Measurements from ENCODE around the gene NPRL2.

NPRL2 gene

DNA sequence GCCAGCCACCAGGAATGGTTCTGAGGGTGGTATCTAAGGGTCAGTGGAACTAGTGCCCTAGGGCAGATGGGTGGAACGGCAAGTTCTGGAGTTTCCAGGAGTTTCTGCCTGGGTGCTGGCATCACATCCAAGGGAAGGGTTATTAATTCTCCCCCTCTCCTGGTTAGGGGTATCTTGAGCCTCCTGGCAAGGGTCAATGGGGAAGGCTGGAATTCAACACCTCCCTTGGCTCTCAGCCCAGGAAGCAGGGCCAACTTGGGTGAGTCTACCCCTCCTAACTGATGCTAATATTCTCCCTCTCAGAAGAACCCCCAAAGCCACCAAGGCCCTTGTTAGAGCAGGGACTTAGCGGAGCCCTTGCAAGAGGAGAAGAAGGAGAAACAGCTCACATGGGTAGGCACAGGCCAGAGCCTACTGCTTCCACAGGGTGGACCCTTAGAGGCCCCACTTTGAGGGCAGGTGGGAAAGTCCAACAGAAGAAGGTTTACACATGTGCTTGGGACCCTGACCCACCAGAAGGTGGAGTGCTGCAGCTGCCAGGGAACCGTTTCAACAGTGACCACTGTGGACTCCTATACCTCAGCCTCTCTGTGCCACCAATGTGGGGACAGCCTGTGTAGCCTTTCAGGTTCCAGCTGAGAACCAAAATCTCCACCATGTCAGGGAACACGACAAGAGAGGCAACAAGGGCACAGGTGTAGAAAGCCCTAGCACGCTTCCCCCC lies 5.4 kb upstream of the NPRL2 start:
- no peak overlapping the region for H3K56ac ChIP-seq (ENCODE audit: low read length)
- WGBS (ENCODE audit: extremely low coverage, insufficient coverage, low lambda C conversion rate) = no CpG with 5 or more reads among the region's 5 CpGs
- no peak overlapping the region for H3K9ac ChIP-seq (ENCODE audit: low read length)
- H3K79me2 ChIP-seq (ENCODE audit: control insufficient read depth, insufficient read depth, low read length) = peaks cover 17% of the 10 kb centered on the region
- H3K4me2 ChIP-seq (ENCODE audit: low read length) = no peak overlapping the region
- H2AK5ac ChIP-seq (ENCODE audit: low read length) = no peak overlapping the region
- no peaks in the 10 kb centered on the region for H3K27me3 ChIP-seq (ENCODE audit: insufficient read depth, low read length, poor library complexity)
- H3K18ac ChIP-seq (ENCODE audit: low read length) = no peak overlapping the region
- H2BK15ac ChIP-seq (replicated peaks; ENCODE audit: low read depth) = no peak overlapping the region
- H3K36me3 ChIP-seq (ENCODE audit: control insufficient read depth, insufficient read depth, low read length) = peaks cover 3% of the 10 kb centered on the region
- H4K8ac ChIP-seq (ENCODE audit: low read depth, low read length) = no peak overlapping the region
- no peak overlapping the region for H2BK5ac ChIP-seq (ENCODE audit: low read length)
- H4K5ac ChIP-seq (ENCODE audit: low read length) = no peak overlapping the region
- no peak overlapping the region for H2BK120ac ChIP-seq (ENCODE audit: low read depth, low read length)
- H3K4me3 ChIP-seq (ENCODE audit: low read length) = no peak overlapping the region
- no peak overlapping the region for H3K4ac ChIP-seq (ENCODE audit: low read depth, low read length)
- no peak overlapping the region for H3K23ac ChIP-seq (ENCODE audit: low read length)
- DNase-seq = no peak
- no peak overlapping the region for H3K27ac ChIP-seq (ENCODE audit: low read depth, low read length)
- peaks cover 28% of the 10 kb centered on the region for H3K79me1 ChIP-seq (ENCODE audit: low read length)
- peaks cover 21% of the 10 kb centered on the region for H3K4me1 ChIP-seq (ENCODE audit: control insufficient read depth, low read depth, low read length)

DNA sequence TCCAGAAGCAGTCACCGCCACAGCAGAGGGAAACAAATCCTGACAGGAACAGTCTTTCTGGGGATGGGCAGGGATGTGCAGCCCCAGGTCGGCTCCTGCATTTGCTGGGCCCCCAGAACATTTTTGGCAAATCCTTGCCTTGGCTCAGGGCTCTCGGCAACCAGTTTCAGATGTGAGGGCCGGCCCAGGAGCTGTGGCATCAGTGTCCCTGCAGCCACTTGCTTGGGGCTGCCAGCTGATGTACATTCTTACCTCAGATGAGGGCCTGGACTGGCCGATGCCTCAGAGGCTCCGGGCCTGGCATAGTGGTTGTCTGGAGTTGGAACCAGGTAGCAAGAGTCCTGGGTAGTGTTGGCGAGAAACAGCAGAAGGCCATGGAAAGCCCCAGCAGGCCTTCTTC lies 4.3 kb upstream of the NPRL2 start:
- no peak overlapping the region for H2BK120ac ChIP-seq (ENCODE audit: low read depth, low read length)
- H3K23ac ChIP-seq (ENCODE audit: low read length) = no peak overlapping the region
- H3K4me3 ChIP-seq (ENCODE audit: low read length) = no peak overlapping the region
- H3K36me3 ChIP-seq (ENCODE audit: control insufficient read depth, insufficient read depth, low read length) = peaks cover 3% of the 10 kb centered on the region
- no peak overlapping the region for H3K9ac ChIP-seq (ENCODE audit: low read length)
- H3K4ac ChIP-seq (ENCODE audit: low read depth, low read length) = no peak overlapping the region
- H3K18ac ChIP-seq (ENCODE audit: low read length) = no peak overlapping the region
- H3K4me1 ChIP-seq (ENCODE audit: control insufficient read depth, low read depth, low read length) = peaks cover 26% of the 10 kb centered on the region
- no peak overlapping the region for H3K56ac ChIP-seq (ENCODE audit: low read length)
- H2BK5ac ChIP-seq (ENCODE audit: low read length) = no peak overlapping the region
- H3K27ac ChIP-seq (ENCODE audit: low read depth, low read length) = no peak overlapping the region
- no peak overlapping the region for H2BK15ac ChIP-seq (replicated peaks; ENCODE audit: low read depth)
- H3K27me3 ChIP-seq (ENCODE audit: insufficient read depth, low read length, poor library complexity) = no peaks in the 10 kb centered on the region
- DNase-seq = no peak
- H4K8ac ChIP-seq (ENCODE audit: low read depth, low read length) = no peak overlapping the region
- H3K79me1 ChIP-seq (ENCODE audit: low read length) = peaks cover 28% of the 10 kb centered on the region
- H2AK5ac ChIP-seq (ENCODE audit: low read length) = no peak overlapping the region
- H4K5ac ChIP-seq (ENCODE audit: low read length) = no peak overlapping the region
- no CpG with 5 or more reads among the region's 7 CpGs for WGBS (ENCODE audit: extremely low coverage, insufficient coverage, low lambda C conversion rate)
- H3K4me2 ChIP-seq (ENCODE audit: low read length) = no peak overlapping the region
- H3K79me2 ChIP-seq (ENCODE audit: control insufficient read depth, insufficient read depth, low read length) = peaks cover 17% of the 10 kb centered on the region

DNA sequence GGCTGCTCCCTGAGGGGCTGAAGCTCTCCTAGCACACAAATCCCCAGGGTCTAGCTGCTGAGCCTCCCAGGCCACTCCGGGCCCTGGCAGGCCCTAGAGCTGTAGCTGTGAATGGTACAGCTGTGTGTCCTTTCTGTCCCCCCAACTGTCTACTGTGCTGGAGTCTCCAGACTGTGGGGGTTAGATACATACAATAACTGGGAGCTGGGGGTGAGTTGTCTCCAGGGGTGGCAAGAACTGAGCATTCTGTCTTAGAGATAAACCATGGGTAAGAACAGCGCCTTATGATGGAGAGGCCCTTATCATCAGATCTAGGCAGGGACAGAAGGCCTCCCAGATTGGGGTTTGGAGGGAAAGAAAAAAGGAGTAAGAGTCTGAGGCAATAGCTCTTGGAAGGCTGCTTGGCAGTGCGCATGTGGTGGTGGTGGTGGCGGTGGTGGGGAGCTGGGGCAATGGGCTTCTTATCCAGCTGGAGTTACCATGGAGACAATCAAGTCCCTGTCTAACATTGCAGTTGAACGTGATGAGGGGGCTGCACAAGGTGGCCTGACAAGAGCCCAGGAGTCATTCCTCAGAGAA lies 3.7 kb upstream of the NPRL2 start:
- no peak for DNase-seq
- Histone ChIP-seq H3K27me3 (ENCODE audit: insufficient read depth, low read length, poor library complexity) (no peaks in the 10 kb centered on the region), H3K4me1 (ENCODE audit: control insufficient read depth, low read depth, low read length) (peaks cover 23% of the 10 kb centered on the region), H2AK5ac (ENCODE audit: low read length) (no peak overlapping the region), H3K56ac (ENCODE audit: low read length) (no peak overlapping the region), H3K4me3 (ENCODE audit: low read length) (no peak overlapping the region), H4K5ac (ENCODE audit: low read length) (no peak overlapping the region), H3K27ac (ENCODE audit: low read depth, low read length) (no peak overlapping the region), H2BK5ac (ENCODE audit: low read length) (no peak overlapping the region), H2BK15ac (replicated peaks; ENCODE audit: low read depth) (no peak overlapping the region), H3K36me3 (ENCODE audit: control insufficient read depth, insufficient read depth, low read length) (peaks cover 3% of the 10 kb centered on the region), H2BK120ac (ENCODE audit: low read depth, low read length) (no peak overlapping the region), H3K23ac (ENCODE audit: low read length) (no peak overlapping the region), H3K79me2 (ENCODE audit: control insufficient read depth, insufficient read depth, low read length) (peaks cover 17% of the 10 kb centered on the region), H3K4ac (ENCODE audit: low read depth, low read length) (no peak overlapping the region), H4K8ac (ENCODE audit: low read depth, low read length) (no peak overlapping the region), H3K9ac (ENCODE audit: low read length) (no peak overlapping the region), H3K79me1 (ENCODE audit: low read length) (peaks cover 28% of the 10 kb centered on the region), H3K18ac (ENCODE audit: low read length) (no peak overlapping the region), H3K4me2 (ENCODE audit: low read length) (no peak overlapping the region)
- WGBS (ENCODE audit: extremely low coverage, insufficient coverage, low lambda C conversion rate) = no CpG with 5 or more reads among the region's 5 CpGs

DNA sequence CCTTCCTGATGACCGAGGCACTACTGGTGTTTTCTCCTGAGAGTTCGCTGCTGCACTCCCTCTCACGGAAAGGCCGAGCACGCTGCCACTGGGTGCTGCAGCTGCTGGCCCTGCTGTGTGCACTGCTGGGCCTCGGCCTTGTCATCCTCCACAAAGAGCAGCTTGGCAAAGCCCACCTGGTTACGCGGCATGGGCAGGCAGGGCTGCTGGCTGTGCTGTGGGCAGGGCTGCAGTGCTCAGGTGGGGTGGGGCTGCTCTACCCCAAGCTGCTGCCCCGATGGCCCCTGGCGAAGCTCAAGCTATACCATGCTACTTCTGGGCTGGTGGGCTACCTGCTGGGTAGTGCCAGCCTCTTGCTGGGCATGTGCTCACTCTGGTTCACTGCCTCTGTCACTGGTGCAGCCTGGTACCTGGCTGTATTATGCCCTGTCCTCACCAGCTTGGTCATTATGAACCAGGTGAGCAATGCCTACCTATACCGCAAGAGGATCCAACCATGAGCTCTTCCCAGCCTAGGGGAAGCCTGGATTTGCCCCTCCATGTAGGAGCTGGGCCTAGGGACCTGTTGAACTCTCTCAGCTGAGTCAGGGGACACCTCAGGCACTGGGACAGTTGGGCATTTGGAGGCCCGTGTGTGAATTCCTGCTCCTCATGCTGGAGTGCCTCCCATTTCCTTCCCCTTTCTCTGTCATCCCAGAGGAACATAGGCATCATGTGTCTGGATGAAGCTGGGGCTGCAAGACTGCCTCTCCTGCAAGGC lies 2.9 kb upstream of the NPRL2 start:
- H2BK5ac ChIP-seq (ENCODE audit: low read length) = no peak overlapping the region
- peaks cover 23% of the 10 kb centered on the region for H3K79me1 ChIP-seq (ENCODE audit: low read length)
- peaks cover 13% of the 10 kb centered on the region for H3K79me2 ChIP-seq (ENCODE audit: control insufficient read depth, insufficient read depth, low read length)
- no peak overlapping the region for H4K8ac ChIP-seq (ENCODE audit: low read depth, low read length)
- no peak overlapping the region for H3K23ac ChIP-seq (ENCODE audit: low read length)
- no peak overlapping the region for H3K56ac ChIP-seq (ENCODE audit: low read length)
- H3K4me1 ChIP-seq (ENCODE audit: control insufficient read depth, low read depth, low read length) = peaks cover 22% of the 10 kb centered on the region
- peaks cover 3% of the 10 kb centered on the region for H3K36me3 ChIP-seq (ENCODE audit: control insufficient read depth, insufficient read depth, low read length)
- H4K5ac ChIP-seq (ENCODE audit: low read length) = no peak overlapping the region
- H3K4me3 ChIP-seq (ENCODE audit: low read length) = no peak overlapping the region
- H3K27me3 ChIP-seq (ENCODE audit: insufficient read depth, low read length, poor library complexity) = no peaks in the 10 kb centered on the region
- no peak overlapping the region for H2BK120ac ChIP-seq (ENCODE audit: low read depth, low read length)
- WGBS (ENCODE audit: extremely low coverage, insufficient coverage, low lambda C conversion rate) = no CpG with 5 or more reads among the region's 12 CpGs
- no peak overlapping the region for H3K4me2 ChIP-seq (ENCODE audit: low read length)
- no peak overlapping the region for H2BK15ac ChIP-seq (replicated peaks; ENCODE audit: low read depth)
- no peak overlapping the region for H3K18ac ChIP-seq (ENCODE audit: low read length)
- DNase-seq = no peak
- H3K9ac ChIP-seq (ENCODE audit: low read length) = no peak overlapping the region
- no peak overlapping the region for H3K4ac ChIP-seq (ENCODE audit: low read depth, low read length)
- no peak overlapping the region for H3K27ac ChIP-seq (ENCODE audit: low read depth, low read length)
- H2AK5ac ChIP-seq (ENCODE audit: low read length) = no peak overlapping the region

DNA sequence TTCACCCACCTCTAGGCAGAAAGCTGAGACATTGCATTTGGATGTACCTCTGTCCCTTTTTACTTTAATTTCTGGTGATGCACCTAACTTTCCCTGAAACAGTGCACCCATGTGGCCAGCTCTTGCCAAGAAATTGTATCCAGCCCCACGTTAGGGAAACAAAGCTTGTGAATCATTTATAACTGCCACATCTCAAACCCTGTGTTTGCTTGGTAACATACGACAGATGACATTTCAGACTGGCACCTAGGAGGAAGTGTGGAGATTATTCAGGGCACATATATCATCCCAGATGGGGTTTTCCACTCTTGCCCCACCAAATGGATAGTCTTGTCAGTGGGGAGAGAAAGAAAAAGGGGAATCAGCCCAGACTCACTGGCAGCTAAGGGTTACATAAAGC lies 2.2 kb upstream of the NPRL2 start:
- Histone ChIP-seq H3K79me2 (ENCODE audit: control insufficient read depth, insufficient read depth, low read length) (peaks cover 7% of the 10 kb centered on the region), H3K9ac (ENCODE audit: low read length) (no peak overlapping the region), H3K4me1 (ENCODE audit: control insufficient read depth, low read depth, low read length) (peaks cover 18% of the 10 kb centered on the region), H3K18ac (ENCODE audit: low read length) (no peak overlapping the region), H2BK15ac (replicated peaks; ENCODE audit: low read depth) (no peak overlapping the region), H2BK5ac (ENCODE audit: low read length) (no peak overlapping the region), H3K4me3 (ENCODE audit: low read length) (no peak overlapping the region), H3K23ac (ENCODE audit: low read length) (no peak overlapping the region), H4K8ac (ENCODE audit: low read depth, low read length) (no peak overlapping the region), H3K27me3 (ENCODE audit: insufficient read depth, low read length, poor library complexity) (no peaks in the 10 kb centered on the region), H3K4ac (ENCODE audit: low read depth, low read length) (no peak overlapping the region), H4K5ac (ENCODE audit: low read length) (no peak overlapping the region), H3K27ac (ENCODE audit: low read depth, low read length) (no peak overlapping the region), H3K36me3 (ENCODE audit: control insufficient read depth, insufficient read depth, low read length) (peaks cover 3% of the 10 kb centered on the region), H3K4me2 (ENCODE audit: low read length) (no peak overlapping the region), H3K79me1 (ENCODE audit: low read length) (peaks cover 17% of the 10 kb centered on the region), H3K56ac (ENCODE audit: low read length) (no peak overlapping the region), H2BK120ac (ENCODE audit: low read depth, low read length) (no peak overlapping the region), H2AK5ac (ENCODE audit: low read length) (no peak overlapping the region)
- no peak for DNase-seq
- WGBS (ENCODE audit: extremely low coverage, insufficient coverage, low lambda C conversion rate) = no CpG with 5 or more reads among the region's 2 CpGs

All from mesendoderm (in vitro differentiated cells).